Stimulated activated CD8-positive, alpha-beta memory T cell treated with anti-CD3 and anti-CD28 coated beads, Interleukin-15, amount 100 ng/mL, for 48 hours (primary cell): ENCODE data around the gene TPGS1.

ENCODE experiments used
- DNase-seq, 2 donors: peaks; one replicate each; pipeline ENCODE4 v3.0.0-alpha.2; 2020; ENCODE audit warnings: low read depth in 2 of 2

TPGS1 gene

DNA sequence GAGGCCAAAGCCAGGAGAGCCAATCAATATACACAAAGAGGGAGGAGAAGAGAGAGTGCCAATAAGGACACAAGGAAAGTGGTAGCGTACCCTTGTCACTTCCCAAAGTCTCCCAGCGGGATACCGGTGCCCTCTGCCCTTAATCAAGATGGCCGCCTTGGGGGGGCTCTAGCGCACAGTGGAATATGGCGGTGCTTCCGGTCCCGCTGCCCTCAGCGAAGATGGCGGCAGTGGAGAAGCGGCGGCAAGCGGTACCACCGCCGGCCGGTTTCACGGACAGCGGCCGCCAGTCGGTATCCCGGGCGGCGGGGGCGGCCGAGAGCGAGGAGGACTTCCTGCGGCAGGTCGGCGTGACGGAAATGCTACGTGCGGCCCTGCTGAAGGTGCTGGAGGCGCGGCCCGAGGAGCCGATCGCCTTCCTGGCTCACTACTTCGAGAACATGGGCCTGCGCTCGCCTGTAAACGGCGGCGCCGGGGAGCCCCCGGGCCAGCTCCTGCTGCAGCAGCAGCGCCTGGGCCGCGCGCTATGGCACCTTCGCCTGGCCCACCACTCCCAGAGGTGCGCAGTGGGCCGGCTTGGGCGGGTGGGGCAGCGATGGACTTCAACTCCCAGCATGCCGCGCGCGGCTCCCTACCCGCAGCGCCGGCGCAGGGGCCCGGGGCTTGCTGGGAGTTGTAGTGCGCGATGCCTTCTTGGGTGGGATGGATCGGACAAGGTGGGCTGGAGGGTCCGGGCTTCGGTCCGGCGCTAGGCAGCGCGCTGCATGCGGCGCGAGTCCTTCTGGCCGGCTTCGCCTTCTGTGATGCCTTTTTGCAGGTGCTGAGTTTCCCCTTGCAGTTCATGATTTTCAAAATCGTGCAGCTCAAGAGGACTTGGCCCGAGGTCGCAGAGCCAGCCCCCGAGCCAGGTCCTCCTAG, at the start of gene TPGS1:
Gene TPGS1 (plus strand): TSS at position 212 of the 918 bp plus-strand sequence. CDS start 10 bp downstream, at position 222.
- DNase-seq = peak; percentile 77 to 79

GRCh38 chr19:457636-458035, 49.7 kb upstream of the TPGS1 start:
- no peak for DNase-seq

GRCh38 chr19:458091-459042, 48.9 kb upstream of the TPGS1 start:
- no peak for DNase-seq

DNA sequence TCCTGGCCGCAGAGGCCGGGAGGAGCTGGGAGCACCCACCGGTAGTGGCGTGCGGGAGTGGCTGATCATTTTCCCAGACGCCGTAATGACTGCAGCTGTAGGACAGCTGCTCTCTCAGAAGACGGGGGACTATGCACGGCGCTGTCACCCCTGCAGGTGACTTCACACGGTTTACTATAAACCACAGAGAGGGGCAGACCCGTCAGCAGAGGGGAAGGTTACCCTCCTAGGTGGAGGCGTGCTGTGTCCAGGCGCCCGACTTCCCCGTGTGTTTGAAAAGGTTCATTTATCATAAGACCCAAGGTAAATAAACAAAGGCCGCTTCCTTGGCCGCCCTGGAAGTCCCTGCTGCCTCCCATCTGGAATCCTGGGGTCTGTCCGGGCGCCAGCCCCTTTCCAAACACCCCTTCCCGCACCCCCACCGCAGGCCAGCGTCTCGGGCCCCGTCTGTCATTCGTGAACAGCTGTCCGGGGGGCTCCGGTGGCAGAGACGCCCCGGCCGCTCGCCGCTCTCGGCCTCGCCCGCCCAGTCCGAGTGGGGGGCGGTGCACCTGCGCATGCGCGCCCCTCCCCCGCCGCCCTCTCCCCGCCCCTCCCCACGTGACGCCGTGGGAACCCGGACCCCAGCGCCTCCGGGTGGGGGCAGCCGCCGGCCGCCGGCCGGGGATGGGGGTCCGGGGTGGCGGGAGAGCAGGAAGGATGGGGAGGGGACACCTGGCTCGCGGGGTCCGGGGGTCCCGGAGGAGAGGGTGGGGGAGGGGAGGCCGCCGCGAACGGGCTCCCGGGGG, 47.4 kb upstream of the TPGS1 start:
- peak in 1 of 2 donors; percentile 13 for DNase-seq

- DNase-seq = no peak
Measured at GRCh38 chr19:460877-461720, 46.2 kb upstream of the TPGS1 start, which contains the start of gene SHC2. Gene SHC2, minus strand, starts transcription at chr19:461033. Its CDS starts 37 bp downstream, at chr19:460996.

GRCh38 chr19:461721-462551, 45.4 kb upstream of the TPGS1 start:
- no peak for DNase-seq

DNA sequence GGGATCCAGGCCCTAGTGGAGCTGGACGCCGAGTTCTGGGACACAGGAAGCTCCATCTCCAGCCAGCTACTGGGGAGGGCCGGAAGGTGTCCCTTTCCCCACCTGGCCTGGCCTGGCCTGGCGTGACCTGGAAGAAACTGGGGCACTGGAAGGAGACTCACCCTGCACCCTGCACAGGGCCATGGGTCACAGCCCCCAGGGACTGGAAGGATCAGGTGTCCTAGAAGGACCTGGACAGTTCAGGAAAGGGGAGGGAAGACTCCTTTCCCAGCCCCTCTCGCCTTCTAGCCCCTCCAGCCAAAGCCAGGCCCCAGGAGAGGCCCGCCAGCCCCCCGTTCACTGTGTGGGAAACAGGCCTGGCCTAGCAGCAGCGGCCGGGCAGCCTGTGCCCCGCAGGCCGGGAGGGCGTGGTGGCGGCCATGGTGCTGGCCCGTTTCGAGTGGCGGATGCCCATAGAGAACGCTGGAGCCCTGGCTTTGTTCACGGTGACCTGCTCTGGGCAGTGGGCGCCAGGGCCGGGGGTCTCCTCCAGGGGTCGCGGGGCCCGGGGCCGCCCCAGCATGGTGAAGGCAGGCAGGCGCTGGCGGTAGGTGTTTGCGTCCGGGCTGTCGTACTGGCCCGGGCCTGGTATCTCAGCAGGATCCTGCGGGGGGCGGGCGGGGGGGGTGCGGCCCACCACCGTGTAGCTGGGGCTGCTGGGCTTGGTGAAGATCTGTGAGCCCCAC, 43.7 kb upstream of the TPGS1 start:
- no peak for DNase-seq

GRCh38 chr19:464208-464545, 43.1 kb upstream of the TPGS1 start:
- DNase-seq = no peak

- DNase-seq = no peak
Measured at GRCh38 chr19:465056-465816, 42.1 kb upstream of the TPGS1 start.

DNA sequence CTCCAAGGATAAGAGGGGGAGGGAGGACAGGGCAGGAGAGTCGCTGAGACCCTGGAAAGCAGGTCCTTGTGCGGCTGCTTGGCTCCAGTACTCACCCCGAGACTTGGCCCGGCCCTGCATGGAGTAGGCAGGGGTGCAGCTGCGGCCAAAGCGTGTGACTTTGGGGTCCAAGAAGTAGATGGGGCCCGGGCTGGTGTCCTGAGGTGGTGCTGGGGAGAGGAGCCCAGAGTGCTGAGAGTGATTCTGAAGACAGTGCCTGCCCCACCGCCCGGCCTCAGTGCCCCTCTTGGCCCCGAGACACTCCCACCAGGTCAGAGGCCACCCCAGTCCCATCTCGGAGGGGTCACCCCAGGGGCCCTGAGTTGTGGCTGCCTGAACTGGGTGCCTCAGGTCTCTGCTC, 39.7 kb upstream of the TPGS1 start:
- no peak for DNase-seq

- DNase-seq = no peak
Measured at GRCh38 chr19:468587-469256, 38.6 kb upstream of the TPGS1 start.

- no peak for DNase-seq
Measured at GRCh38 chr19:469833-470232, 37.5 kb upstream of the TPGS1 start.

GRCh38 chr19:470701-471100, 36.6 kb upstream of the TPGS1 start:
- no peak for DNase-seq

DNA sequence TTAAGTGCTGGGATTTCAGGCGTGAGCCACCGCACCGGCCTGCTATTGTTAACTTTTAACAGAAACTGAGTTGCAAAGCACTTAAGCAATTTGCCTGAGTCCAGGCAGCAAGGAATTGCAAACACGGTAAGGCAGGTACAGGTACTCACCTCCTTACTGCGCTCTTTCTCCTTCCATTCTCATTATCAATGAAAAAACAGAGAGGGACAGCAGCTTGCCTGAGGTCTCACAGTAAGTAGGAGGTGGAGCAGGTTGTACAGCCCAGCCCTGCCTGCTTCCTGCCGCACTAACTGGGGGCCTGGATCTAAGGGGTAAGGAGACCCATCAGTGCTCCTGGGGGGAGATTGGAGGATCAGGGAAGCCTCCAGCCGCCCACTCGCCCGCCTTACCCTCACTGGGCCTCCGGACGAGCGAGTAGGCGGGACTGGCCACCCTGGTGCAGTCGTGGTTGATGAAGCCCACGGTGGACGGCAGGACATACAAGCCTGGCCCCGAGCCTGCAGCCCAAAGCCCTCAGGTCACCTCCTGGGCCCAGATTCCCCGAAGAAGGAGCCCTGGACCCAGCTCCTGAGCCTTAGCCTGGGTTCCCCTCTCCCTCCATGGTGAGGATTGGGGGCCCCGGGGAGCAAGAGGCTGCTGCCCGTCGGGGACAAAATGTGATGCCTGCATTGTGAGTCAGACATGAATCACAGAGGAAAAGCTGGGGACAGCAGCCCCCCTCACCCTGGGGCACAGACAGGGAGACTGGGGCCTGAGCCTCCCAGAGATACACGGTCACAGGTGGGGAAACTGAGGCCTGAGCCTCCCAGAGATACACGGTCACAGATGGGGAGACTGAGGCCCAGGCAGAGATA, 35.1 kb upstream of the TPGS1 start:
- no peak for DNase-seq

DNA sequence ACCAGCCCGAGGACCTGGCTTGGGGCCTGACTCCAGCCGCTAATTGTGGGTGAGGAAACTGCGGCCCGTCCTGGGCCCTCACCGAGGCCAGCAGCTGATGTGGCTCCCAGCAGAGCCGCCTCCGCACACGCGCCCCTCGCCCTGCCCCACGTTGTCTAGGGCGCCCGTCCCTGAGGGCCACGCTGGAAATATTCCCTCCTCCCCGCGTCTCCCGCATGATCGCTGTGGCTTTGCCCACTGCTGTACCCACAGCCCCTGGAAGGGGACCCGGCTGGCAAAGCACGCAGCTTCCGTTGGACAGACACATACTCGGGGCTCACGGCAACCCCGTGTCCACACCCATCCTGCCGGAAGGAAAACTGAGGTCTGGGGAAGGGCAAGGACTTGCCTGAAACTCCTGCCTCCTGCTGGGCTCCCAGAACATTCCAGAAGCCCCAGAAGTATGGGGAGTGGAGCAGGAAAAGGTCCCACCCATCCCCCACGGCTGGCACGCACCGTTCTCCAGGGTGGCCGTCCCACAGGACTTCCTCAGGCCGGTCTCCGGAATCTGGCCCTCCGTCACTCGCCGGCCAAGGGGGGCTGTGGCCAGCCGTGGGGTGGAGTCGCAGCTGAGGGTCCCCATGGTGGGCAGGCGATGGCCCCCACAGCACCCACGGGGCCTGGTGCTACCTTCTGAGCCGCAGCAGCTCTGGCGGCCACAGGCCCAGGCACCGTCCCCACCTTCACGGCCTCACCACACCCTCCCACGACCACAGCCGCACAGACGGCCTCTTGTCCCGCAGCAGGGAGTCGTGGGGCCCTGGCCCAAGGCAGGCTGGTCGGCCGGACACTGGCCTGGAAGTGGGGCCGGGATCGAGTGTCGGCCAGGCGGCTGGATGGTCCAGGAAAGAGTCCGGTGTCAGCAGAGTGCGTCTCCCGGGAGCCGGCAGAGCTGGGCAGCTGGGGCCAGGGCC, 32.9 kb upstream of the TPGS1 start:
- DNase-seq = no peak

- no peak for DNase-seq
Measured at GRCh38 chr19:475360-475759, 31.9 kb upstream of the TPGS1 start.
